Stimulated activated CD4-positive, alpha-beta T cell treated with anti-CD3 and anti-CD28 coated beads, Interleukin-4, amount 100 ng/mL, for 1 hour (primary cell): ENCODE data around the gene DNAH7.
"Not testable (repeated sequence)": the region's sequence is repeated elsewhere in the genome, so short reads cannot be mapped to it uniquely, and the experiment has no call there.

Source experiments
- DNase-seq: peaks from one replicate; pipeline ENCODE4 v3.0.0-alpha.2; 2020

The DNAH7 gene

DNA sequence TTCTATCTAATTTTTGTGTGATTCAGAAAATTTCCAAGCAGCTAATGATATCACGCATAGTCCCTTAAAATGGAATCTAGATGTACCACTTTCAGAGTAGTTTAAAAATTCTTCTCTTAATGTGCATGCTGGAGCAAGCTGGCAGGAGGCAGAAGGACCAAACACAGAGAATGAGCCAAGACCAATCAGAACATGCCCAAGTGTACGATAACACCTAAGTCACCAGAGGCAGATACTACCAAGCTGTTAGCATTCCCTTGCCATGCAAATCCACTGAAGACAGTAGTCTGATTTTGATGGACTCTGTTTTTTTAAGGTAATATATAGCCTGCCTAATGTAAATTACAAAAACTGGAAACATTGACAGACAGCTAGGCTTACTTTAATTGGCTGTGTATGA lies 109.3 kb downstream of the DNAH7 start:
- DNase-seq, result no peak

DNA sequence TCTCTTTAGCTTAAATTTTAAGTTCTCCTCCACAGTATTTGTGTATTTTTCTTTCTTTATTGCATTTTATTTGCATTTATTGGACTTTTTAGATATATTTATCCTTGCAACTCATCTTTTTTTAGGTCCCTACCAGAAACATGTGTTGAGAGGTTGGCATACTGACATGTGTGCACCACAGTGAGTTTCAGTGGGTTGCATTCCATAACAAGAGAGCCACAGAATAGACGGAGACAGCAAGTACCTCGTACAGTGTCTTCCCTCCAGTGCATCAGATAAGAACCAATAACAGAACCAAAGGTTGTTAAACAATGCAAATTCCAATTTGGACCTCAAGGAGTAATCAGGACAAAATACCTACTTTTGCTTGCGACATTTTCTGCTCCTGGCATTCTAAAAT lies 111.9 kb downstream of the DNAH7 start:
- no peak for DNase-seq

DNA sequence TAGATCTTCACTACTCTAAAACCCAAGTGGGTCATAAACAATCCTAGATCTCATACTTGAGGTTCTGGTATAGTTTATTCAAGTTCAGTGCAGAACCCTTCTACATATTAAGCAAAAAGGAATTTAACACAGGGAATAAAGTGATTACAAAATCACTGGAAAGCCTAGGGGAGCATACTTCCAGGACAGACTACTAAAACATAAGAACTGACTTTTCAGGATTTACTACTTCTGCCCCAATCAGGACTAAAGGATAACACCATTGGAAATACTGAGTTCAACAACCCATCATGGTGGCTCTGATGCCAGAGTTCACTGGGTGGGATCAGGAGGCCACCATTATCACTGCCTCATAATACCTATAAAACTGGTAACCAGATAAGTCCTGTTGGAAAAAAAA lies 123.6 kb downstream of the DNAH7 start:
- DNase-seq, result no peak

DNA sequence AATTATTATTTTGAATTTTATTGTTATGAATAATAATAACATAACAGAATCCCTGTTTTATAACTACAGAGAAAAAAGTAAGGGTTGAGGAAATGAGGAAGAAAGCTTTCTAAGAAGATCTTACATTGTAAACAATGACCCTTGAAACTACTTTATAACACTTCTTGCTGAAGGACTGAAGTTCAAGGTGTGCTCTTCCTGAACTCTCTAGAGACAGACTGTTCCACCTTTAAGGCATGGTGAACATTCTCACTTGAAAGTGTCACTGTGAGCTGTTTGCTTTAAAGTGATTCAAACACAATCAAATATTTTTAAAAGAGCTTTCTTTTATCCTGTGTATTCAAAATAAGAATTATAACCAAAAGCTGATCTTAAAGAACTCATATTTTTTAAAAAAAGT lies 131.5 kb downstream of the DNAH7 start:
- no peak for DNase-seq

- DNase-seq, result no peak
Observed at GRCh38 chr2:195934484-195934883, 134.2 kb downstream of the DNAH7 start.

DNA sequence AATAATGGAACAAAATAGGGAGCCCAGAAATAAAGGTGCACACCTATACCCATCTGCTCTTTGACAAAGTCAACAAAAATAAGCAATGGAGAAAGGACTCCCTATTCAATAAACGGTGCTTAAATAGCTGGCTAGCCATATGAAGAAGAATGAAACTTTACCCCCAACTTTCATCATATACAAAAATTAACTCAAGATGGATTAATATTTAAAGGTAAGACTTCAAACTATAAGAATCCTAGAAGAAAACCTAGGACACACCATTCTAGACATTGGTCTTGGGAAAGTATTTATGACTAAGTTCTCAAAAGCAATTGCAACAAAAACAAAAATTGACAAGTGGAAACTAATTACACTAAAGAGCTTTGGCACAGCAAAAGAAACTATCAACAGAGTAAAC lies 139.1 kb downstream of the DNAH7 start:
- no peak for DNase-seq

DNA sequence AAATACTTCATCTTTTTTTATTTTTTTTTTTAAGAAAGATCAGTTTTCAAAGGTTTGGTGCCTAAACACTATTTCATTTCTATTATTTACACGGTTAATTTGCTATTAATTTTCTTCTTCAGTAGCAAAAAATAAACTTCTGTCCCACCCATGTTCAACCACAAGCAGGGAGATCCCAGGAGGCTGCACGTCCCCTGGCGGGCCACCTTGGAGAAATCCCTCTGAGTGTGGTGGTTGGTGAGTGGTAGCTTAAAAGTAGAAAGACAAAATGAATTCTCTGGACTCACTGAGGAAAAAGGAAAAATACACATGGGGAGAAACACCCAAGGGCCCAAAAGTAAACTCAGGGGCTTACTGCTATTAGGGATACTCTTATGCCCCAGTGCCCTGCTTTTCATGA lies 143.5 kb downstream of the DNAH7 start:
- no peak for DNase-seq

DNA sequence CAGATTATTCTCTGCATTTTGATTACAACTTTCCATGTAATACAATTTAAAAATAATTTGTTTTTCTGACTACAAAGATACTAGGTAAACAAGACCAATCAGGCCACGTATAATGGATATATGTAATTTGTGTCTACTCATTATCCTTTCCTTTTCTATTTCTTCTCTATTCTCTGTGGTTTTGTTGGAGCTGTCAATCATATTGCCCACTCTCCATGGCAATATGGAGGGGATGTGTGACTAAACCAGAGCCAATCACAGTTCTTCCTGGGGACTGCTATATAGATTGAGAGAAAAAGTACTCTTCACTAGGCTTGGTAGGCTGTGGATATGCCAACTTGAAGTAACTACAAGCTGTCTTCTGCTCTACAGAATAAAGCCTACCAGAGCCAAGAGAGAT lies 144.7 kb downstream of the DNAH7 start:
- no peak for DNase-seq

GRCh38 chr2:195917021-195917600 lies 151.5 kb downstream of the DNAH7 start:
- not testable (repeated sequence) for DNase-seq

DNA sequence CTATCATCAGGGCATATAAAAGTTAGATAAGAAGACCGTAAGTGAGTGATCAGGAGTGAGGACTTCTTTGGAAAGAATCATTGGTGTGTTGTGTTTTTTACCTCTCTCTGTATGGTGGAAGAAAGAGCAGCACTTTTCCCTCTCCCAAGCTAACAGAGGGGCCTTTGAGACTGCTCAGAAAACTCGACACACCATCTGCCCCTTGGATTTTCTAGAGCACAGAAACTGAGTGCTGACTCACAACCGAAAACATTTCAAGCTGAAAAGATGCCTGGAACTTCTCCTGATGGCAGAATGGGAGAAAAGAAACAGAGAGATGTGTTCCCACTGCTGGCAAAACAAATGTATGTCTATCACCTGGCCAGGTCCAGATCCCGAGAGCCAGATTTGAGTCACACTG lies 156.6 kb downstream of the DNAH7 start:
- DNase-seq, result no peak

DNA sequence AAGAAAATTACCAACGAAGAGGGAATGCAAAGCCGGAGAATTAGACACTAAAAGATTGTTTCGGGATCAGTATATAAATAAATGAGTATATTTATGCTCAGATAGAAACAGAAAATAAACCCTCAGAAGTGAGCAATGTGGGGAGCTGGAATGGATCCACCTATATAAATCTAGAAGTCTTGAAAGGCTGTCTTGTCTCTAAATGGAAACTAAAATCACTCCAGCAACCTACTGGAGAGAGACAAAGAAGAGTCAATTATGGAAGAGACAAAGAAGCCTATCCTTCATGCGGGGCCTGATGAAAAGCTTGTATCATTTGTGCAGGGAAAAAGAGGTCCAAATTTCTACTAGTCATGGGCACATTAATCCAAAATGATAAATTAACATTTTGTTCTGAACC lies 158.1 kb downstream of the DNAH7 start:
- no peak for DNase-seq

DNA sequence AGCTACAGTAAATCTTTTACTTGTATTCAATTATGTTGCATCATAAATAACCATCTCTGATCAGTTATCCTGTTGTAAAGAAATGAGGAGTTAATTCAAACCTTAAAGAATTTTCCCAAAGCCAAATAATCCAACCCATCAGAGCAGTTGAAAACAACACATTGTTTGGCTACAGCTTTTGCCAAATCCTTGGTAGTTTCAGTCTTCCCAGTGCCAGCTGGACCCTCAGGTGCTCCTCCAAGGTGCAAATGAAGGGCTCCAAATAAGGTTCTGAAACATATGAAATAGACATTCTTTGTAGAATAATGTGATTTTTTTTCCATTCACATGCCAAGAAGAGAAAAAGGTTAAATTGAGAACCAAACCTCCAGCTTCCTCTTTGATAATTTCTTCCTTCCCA lies 158.7 kb downstream of the DNAH7 start:
- no peak for DNase-seq

DNA sequence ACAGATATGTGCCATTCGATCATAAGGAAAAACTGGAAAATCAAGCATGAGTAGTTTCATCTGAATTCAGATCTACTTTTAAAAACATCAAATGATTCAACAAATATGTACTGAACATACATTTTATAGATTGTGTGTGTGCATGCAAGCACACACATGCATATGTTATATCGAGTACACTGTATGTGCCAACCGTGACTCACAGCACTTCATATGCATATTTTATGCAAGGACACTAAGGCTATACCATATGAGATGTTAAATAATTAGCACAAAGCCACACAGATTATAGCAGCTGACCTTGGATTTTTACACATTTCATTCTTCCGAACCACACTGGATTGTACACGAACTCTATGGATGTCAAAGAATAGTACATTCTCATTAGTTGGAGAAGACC lies 161.2 kb downstream of the DNAH7 start:
- no peak for DNase-seq

DNA sequence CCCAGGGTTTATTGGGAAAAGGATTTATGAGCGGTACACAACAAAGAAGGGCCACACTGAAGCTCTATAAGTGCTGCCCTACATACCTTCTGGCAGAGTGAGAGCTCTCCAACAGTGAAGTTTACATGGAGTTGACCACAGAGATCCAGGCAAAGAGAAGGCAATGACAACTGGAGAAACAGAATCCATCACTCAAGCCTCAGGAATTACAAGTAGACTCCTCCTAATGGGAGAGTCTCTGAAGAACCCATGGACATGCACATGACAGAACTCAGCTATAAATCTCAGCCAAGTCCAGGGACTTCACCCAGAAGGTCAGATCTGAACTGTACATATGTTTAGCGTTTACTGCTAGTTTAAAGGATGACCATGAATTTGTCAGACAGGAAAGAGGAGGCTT lies 164.7 kb downstream of the DNAH7 start:
- no peak for DNase-seq

DNA sequence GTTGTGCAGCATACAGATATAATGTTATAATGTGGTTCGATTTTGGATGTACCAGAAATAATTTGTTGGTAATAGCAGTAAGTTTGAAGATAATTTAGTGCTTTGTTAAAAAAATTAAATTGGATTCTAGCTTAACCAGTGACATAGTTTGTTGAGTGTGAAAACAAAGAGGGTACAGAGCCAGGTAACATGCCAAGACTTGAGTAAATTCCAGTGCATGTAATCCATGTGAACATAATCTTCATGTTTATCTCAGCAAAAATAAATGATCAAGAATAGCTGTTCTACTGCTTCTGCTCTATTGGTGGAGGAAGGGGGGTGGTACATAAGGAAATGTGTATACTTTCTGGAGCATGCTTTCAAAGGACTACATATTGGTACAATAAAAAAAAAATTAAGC lies 165.8 kb downstream of the DNAH7 start:
- no peak for DNase-seq

DNA sequence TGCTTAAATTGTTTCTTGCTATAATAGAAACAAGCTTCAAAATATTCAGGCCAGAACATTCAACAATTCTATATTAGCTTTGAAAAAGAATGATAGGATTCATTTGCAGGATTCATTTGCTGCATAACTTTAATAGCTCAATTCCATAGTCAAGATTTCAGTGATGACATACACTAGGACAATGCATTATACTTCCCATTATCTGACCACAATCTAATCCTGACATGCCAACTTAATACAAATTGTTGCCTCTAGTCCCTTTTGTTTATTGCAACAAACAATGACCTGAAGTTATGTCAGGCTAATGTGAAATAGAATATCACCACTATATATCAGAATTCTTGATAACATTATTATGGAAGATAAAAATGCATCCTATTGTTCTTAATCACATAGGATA lies 169.4 kb downstream of the DNAH7 start:
- DNase-seq, result no peak

- DNase-seq, result no peak
Observed at GRCh38 chr2:195898505-195899191, 170.0 kb downstream of the DNAH7 start.

- no peak for DNase-seq
Observed at GRCh38 chr2:195891081-195891480, 177.6 kb downstream of the DNAH7 start.

DNA sequence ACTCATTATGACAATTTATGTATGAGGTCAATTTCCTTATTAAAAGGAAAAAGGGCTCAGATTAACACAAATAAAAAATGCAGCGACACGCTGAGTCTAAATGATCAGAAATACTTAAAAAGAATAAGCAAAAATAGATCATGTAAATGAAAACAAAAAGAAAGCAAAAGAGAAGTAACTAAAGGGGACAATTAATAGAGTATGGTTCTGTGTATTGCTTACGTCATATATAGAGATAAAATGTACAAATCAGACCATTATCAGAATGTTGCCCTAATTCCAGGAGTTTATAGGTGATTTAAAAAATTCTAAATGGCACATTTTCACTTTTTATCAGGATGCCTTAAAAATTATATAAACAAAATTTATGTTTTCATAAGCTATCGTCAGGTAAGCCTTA lies 189.5 kb downstream of the DNAH7 start:
- no peak for DNase-seq

GRCh38 chr2:195871326-195871725 lies 197.3 kb downstream of the DNAH7 start:
- no peak for DNase-seq

GRCh38 chr2:195864316-195864715 lies 204.3 kb downstream of the DNAH7 start:
- DNase-seq, result no peak

- no peak for DNase-seq
Observed at GRCh38 chr2:195863564-195863963, 205.1 kb downstream of the DNAH7 start.

DNA sequence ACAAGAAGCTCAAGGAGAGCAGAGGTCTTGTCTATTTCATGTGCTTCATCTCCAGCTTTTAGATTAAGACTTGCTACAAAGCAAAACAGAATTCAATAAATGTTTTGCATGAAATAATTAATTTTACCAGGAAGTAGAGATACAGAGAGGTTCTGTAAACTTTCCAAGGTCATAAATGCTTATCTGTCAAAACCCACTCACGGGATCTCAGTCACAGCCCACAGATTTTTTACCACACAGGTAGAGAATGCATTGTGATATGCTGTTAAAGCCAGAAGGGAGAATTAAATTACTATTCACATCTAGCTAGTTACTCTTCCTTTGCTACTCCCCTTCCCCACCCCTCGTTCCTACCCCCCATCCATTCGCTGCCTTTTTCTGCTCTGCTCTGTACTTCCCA lies 205.5 kb downstream of the DNAH7 start:
- no peak for DNase-seq

DNA sequence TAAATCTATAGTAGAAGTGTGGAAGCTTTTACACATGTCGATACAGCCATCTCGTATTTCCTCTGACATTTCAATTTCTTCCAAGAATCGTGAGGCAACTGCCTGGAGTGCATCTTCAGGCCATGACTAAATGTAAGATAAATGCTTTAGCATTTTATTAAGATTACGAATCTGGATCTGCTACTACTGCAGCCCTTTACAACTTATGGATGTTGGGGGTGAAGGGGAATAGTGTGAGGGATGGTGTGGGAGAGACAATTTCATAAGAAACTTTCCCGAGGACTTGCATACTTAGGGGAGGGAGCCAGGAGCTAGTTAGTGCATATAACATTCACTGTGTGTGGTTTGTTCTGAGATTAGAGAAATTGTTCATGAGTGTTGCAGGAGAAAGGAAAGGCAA lies 206.8 kb downstream of the DNAH7 start:
- DNase-seq, result no peak

- DNase-seq, result no peak
Observed at GRCh38 chr2:195859513-195859912, 209.1 kb downstream of the DNAH7 start.
